ENCODE results near the gene LSM11.

Gene LSM11

GRCh38 chr5:157766442-157766841, 22.9 kb downstream of the LSM11 start:
- peaks cover 6% of the 10 kb centered on the region for H3K4me1 ChIP-seq (ENCODE audit: insufficient read depth, low read length)
- H3K4me3 ChIP-seq (ENCODE audit: low read length), result no peak overlapping the region
- no peaks in the 10 kb centered on the region for H3K9me3 ChIP-seq (ENCODE audit: low read length)
- H2AFZ ChIP-seq (ENCODE audit: low read depth, low read length), result no peak overlapping the region
- H3K27me3 ChIP-seq (ENCODE audit: insufficient read depth, low read length), result no peaks in the 10 kb centered on the region
- no peaks in the 10 kb centered on the region for H3K36me3 ChIP-seq (ENCODE audit: insufficient read depth, low read length)

DNA sequence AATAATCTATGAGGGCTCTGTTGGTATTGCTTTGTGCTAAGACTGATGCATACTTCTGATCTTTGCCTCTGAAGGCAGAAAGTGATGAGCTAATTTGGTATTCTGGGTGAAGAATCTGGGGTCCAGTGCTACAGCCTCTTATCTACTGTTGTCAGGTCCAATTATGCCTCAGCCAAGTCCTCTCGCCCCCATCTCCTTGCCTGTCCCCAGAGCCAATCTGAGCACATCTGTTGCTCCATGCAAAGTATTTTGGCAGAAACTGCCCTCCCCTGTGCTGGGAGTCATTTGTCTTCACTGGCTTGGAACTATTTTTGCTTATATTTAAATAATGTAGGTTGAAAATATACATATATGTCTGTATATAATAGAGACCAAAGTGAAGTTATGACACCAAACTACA, 23.4 kb downstream of the LSM11 start:
- Histone ChIP-seq H3K9me3 (ENCODE audit: low read length) (no peaks in the 10 kb centered on the region), H3K4me3 (ENCODE audit: low read length) (no peak overlapping the region), H3K27me3 (ENCODE audit: insufficient read depth, low read length) (no peaks in the 10 kb centered on the region), H3K4me1 (ENCODE audit: insufficient read depth, low read length) (peaks cover 6% of the 10 kb centered on the region), H3K36me3 (ENCODE audit: insufficient read depth, low read length) (no peaks in the 10 kb centered on the region), H2AFZ (ENCODE audit: low read depth, low read length) (no peak overlapping the region)

- Histone ChIP-seq H3K4me3 (ENCODE audit: low read length) (no peak overlapping the region), H3K9me3 (ENCODE audit: low read length) (no peaks in the 10 kb centered on the region), H3K27me3 (ENCODE audit: insufficient read depth, low read length) (no peaks in the 10 kb centered on the region), H3K36me3 (ENCODE audit: insufficient read depth, low read length) (no peaks in the 10 kb centered on the region), H3K4me1 (ENCODE audit: insufficient read depth, low read length) (peaks cover 2% of the 10 kb centered on the region), H2AFZ (ENCODE audit: low read depth, low read length) (no peak overlapping the region)
Measured at GRCh38 chr5:157767689-157768088, 24.2 kb downstream of the LSM11 start.

GRCh38 chr5:157770665-157771064, 27.2 kb downstream of the LSM11 start:
- no peaks in the 10 kb centered on the region for H3K9me3 ChIP-seq (ENCODE audit: low read length)
- H2AFZ ChIP-seq (ENCODE audit: low read depth, low read length), result no peak overlapping the region
- peaks cover 2% of the 10 kb centered on the region for H3K4me1 ChIP-seq (ENCODE audit: insufficient read depth, low read length)
- no peak overlapping the region for H3K4me3 ChIP-seq (ENCODE audit: low read length)
- no peaks in the 10 kb centered on the region for H3K36me3 ChIP-seq (ENCODE audit: insufficient read depth, low read length)
- H3K27me3 ChIP-seq (ENCODE audit: insufficient read depth, low read length), result no peaks in the 10 kb centered on the region

GRCh38 chr5:157772127-157772526, 28.6 kb downstream of the LSM11 start:
- H3K9me3 ChIP-seq (ENCODE audit: low read length), result no peaks in the 10 kb centered on the region
- no peak overlapping the region for H2AFZ ChIP-seq (ENCODE audit: low read depth, low read length)
- no peaks in the 10 kb centered on the region for H3K27me3 ChIP-seq (ENCODE audit: insufficient read depth, low read length)
- H3K36me3 ChIP-seq (ENCODE audit: insufficient read depth, low read length), result no peaks in the 10 kb centered on the region
- no peak overlapping the region for H3K4me3 ChIP-seq (ENCODE audit: low read length)
- H3K4me1 ChIP-seq (ENCODE audit: insufficient read depth, low read length), result peaks cover 2% of the 10 kb centered on the region

GRCh38 chr5:157778121-157778805, 34.8 kb downstream of the LSM11 start:
- H2AFZ ChIP-seq (ENCODE audit: low read depth, low read length), result no peak overlapping the region
- H3K4me3 ChIP-seq (ENCODE audit: low read length), result no peak overlapping the region
- H3K9me3 ChIP-seq (ENCODE audit: low read length), result no peaks in the 10 kb centered on the region
- no peaks in the 10 kb centered on the region for H3K4me1 ChIP-seq (ENCODE audit: insufficient read depth, low read length)
- no peaks in the 10 kb centered on the region for H3K36me3 ChIP-seq (ENCODE audit: insufficient read depth, low read length)
- no peaks in the 10 kb centered on the region for H3K27me3 ChIP-seq (ENCODE audit: insufficient read depth, low read length)

DNA sequence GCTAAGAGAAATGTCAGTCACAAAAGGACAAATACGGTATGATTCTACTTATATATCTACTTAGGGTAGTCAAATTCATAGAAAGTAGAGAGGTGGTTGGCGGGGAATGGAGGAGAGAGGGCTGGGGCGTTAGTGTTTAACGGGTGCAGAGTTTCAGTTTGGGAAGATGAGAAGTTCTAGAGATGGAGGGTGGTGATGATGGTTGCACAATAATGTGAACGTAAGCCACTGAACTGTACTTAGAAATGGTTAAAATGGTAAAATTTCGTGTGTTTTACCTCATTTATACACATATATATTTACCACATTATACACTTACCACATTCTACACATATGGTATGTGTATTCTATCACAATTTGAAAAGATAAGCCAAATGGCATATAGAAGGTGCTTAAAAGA, 35.7 kb downstream of the LSM11 start:
- Histone ChIP-seq H3K4me3 (ENCODE audit: low read length) (no peak overlapping the region), H3K36me3 (ENCODE audit: insufficient read depth, low read length) (no peaks in the 10 kb centered on the region), H3K9me3 (ENCODE audit: low read length) (no peaks in the 10 kb centered on the region), H2AFZ (ENCODE audit: low read depth, low read length) (no peak overlapping the region), H3K27me3 (ENCODE audit: insufficient read depth, low read length) (no peaks in the 10 kb centered on the region), H3K4me1 (ENCODE audit: insufficient read depth, low read length) (no peaks in the 10 kb centered on the region)

- H3K9me3 ChIP-seq (ENCODE audit: low read length), result no peaks in the 10 kb centered on the region
- H3K36me3 ChIP-seq (ENCODE audit: insufficient read depth, low read length), result peaks cover 30% of the 10 kb centered on the region
- no peak overlapping the region for H3K4me3 ChIP-seq (ENCODE audit: low read length)
- no peaks in the 10 kb centered on the region for H3K27me3 ChIP-seq (ENCODE audit: insufficient read depth, low read length)
- H3K4me1 ChIP-seq (ENCODE audit: insufficient read depth, low read length), result no peaks in the 10 kb centered on the region
- H2AFZ ChIP-seq (ENCODE audit: low read depth, low read length), result no peak overlapping the region
Measured at GRCh38 chr5:157785801-157786200, 42.3 kb downstream of the LSM11 start.

DNA sequence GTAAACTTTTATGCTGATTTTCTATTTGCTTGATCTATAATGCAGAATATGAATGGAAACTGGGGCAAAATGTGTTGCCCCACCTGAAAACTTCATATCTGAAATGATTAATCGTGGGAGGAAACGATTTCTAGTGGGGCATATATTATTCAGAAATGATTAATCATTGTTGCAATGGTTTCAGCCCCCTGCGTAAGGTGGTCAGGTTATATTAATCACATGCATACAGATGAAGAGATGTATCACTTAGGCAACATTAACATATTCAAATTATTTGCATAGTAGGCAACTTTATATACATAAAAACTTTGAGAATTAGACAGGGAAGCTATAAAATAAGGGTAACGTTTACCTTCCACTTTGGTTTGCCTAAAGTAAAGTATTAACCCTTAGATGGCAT, 49.8 kb downstream of the LSM11 start:
- no peaks in the 10 kb centered on the region for H3K27me3 ChIP-seq (ENCODE audit: insufficient read depth, low read length)
- no peaks in the 10 kb centered on the region for H3K9me3 ChIP-seq (ENCODE audit: low read length)
- H3K4me1 ChIP-seq (ENCODE audit: insufficient read depth, low read length), result no peaks in the 10 kb centered on the region
- H3K4me3 ChIP-seq (ENCODE audit: low read length), result no peak overlapping the region
- H3K36me3 ChIP-seq (ENCODE audit: insufficient read depth, low read length), result peaks cover 44% of the 10 kb centered on the region
- no peak overlapping the region for H2AFZ ChIP-seq (ENCODE audit: low read depth, low read length)

DNA sequence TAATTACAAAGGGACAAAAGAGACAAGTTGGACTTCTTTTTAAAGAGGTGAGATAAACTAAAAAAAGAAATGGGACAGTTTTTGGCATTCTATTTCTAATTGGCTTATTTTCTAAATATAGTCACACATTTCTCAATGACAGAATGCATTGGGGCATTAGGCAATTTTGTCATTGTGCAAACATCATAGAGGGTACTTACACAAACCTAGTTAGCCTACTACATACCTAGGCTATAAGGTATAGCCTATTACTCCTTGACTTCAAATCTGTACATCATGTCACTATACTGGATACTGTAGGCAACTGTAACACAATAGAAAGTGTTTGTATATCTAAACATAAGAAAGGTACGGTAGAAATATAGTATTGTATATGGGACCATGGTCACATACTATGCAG, 56.1 kb downstream of the LSM11 start:
- Histone ChIP-seq H3K9me3 (ENCODE audit: low read length) (no peaks in the 10 kb centered on the region), H3K4me1 (ENCODE audit: insufficient read depth, low read length) (no peaks in the 10 kb centered on the region), H3K36me3 (ENCODE audit: insufficient read depth, low read length) (peaks cover 31% of the 10 kb centered on the region), H2AFZ (ENCODE audit: low read depth, low read length) (no peak overlapping the region), H3K27me3 (ENCODE audit: insufficient read depth, low read length) (no peaks in the 10 kb centered on the region), H3K4me3 (ENCODE audit: low read length) (no peak overlapping the region)

GRCh38 chr5:157800137-157800536, 56.6 kb downstream of the LSM11 start:
- H3K4me1 ChIP-seq (ENCODE audit: insufficient read depth, low read length), result no peaks in the 10 kb centered on the region
- no peak overlapping the region for H3K4me3 ChIP-seq (ENCODE audit: low read length)
- H3K36me3 ChIP-seq (ENCODE audit: insufficient read depth, low read length), result peaks cover 30% of the 10 kb centered on the region
- no peak overlapping the region for H2AFZ ChIP-seq (ENCODE audit: low read depth, low read length)
- no peaks in the 10 kb centered on the region for H3K9me3 ChIP-seq (ENCODE audit: low read length)
- no peaks in the 10 kb centered on the region for H3K27me3 ChIP-seq (ENCODE audit: insufficient read depth, low read length)

- Histone ChIP-seq H3K36me3 (ENCODE audit: insufficient read depth, low read length) (peaks cover 39% of the 10 kb centered on the region), H3K4me1 (ENCODE audit: insufficient read depth, low read length) (no peaks in the 10 kb centered on the region), H2AFZ (ENCODE audit: low read depth, low read length) (no peak overlapping the region), H3K4me3 (ENCODE audit: low read length) (no peak overlapping the region), H3K27me3 (ENCODE audit: insufficient read depth, low read length) (no peaks in the 10 kb centered on the region), H3K9me3 (ENCODE audit: low read length) (no peaks in the 10 kb centered on the region)
Measured at GRCh38 chr5:157802736-157803135, 59.2 kb downstream of the LSM11 start.

- H3K4me1 ChIP-seq (ENCODE audit: insufficient read depth, low read length), result no peaks in the 10 kb centered on the region
- H3K9me3 ChIP-seq (ENCODE audit: low read length), result no peaks in the 10 kb centered on the region
- H3K4me3 ChIP-seq (ENCODE audit: low read length), result no peak overlapping the region
- no peak overlapping the region for H2AFZ ChIP-seq (ENCODE audit: low read depth, low read length)
- H3K36me3 ChIP-seq (ENCODE audit: insufficient read depth, low read length), result peaks cover 62% of the 10 kb centered on the region
- H3K27me3 ChIP-seq (ENCODE audit: insufficient read depth, low read length), result no peaks in the 10 kb centered on the region
Measured at GRCh38 chr5:157808043-157808442, 64.5 kb downstream of the LSM11 start.

Data from neuron (in vitro differentiated cells).